Endothelial cell of umbilical vein (primary cell): Measurements from ENCODE around the gene STPG4. TPM values are rescaled to one million over a fixed set of nuclear protein-coding genes. Genes with fewer than 3 reads are reported as not detected.

Source experiments
- BruUV-seq: library from RNA; stranded (reverse); fragments of 400-500 nt; replicated peaks from 2 replicates; lab custom pipeline; 2021; lab: Mats Ljungman, UMichigan
- CTCF ChIA-PET: fragments of 300-600, 350-600 bp; sonication (Branson Sonifier 250); formaldehyde crosslinking; loops from one replicate; lab custom pipeline; 2021; ENCODE audit warnings: antibody characterized with exemption, inconsistent platforms; lab: Charles Lee
- POLR2A ChIA-PET: fragments of 300-600, 350-600 bp; sonication (Branson Sonifier 250); formaldehyde crosslinking; loops from one replicate; lab custom pipeline; 2021; ENCODE audit warnings: antibody characterized with exemption, inconsistent platforms; lab: Charles Lee
- DNase-seq: peaks from one replicate; pipeline ENCODE4 v3.0.0-alpha.2; 2011; ENCODE audit warnings: low read depth, low spot score
- FAIRE-seq: peaks from 2 replicates; lab custom pipeline; 2011; peaks lifted over from hg19 to GRCh38; lab: Jason Lieb, UNC
- H2AFZ ChIP-seq: 2 replicates; pipeline ENCODE4 v1.6.0; 2012; ENCODE audit warnings: low read depth, low read length, control low read depth, inconsistent platforms
- H3K27ac ChIP-seq: 2 replicates; pipeline ENCODE4 v1.5.1; 2011; ENCODE audit warnings: low read depth, mild to moderate bottlenecking, control low read depth, low read length, moderate library complexity; ENCODE audit not compliant: insufficient read depth
- H3K27me3 ChIP-seq, 2 experiments: 2 replicates each; pipeline versions ENCODE4 v1.6.0 to v1.6.1; 2011; ENCODE audit warnings: low read length in 2 of 2, mixed read lengths in 1 of 2; ENCODE audit not compliant: control insufficient read depth in 2 of 2, insufficient read depth in 2 of 2
- H3K36me3 ChIP-seq, 2 experiments: 2 replicates in 1 of 2; 3 replicates in 1 of 2; pipeline ENCODE4 v1.5.1; 2011; ENCODE audit warnings: low read length in 2 of 2, mild to moderate bottlenecking in 1 of 2, moderate library complexity in 1 of 2; ENCODE audit not compliant: control insufficient read depth in 2 of 2, insufficient read depth in 2 of 2; ENCODE audit errors: extremely low read depth in 1 of 2
- H3K4me1 ChIP-seq: 3 replicates; pipeline ENCODE4 v1.5.1; 2011; ENCODE audit warnings: mild to moderate bottlenecking, low read length; ENCODE audit not compliant: control insufficient read depth, insufficient read depth; ENCODE audit errors: extremely low read depth
- H3K4me2 ChIP-seq: 2 replicates; pipeline ENCODE4 v1.6.1; 2011; ENCODE audit warnings: low read length, control low read depth, mixed read lengths; ENCODE audit not compliant: insufficient read depth
- H3K4me3 ChIP-seq, 3 experiments: fragments of 200-600 bp in 1 of 3; sonication (generic), shearing (Covaris generic) in 1 of 3; replicated peaks in 1 of 3; 2 replicates each; pipeline ENCODE4 v1.5.1; 2011 to 2016; ENCODE audit warnings: control low read depth in 3 of 3, low read length in 3 of 3, mild to moderate bottlenecking in 2 of 3, inconsistent platforms in 1 of 3, low read depth in 1 of 3, moderate library complexity in 1 of 3; ENCODE audit not compliant: insufficient read depth in 1 of 3
- H3K79me2 ChIP-seq: 2 replicates; pipeline ENCODE4 v1.6.0; 2012; ENCODE audit warnings: low read length, inconsistent platforms; ENCODE audit not compliant: control insufficient read depth, insufficient read depth
- H3K9ac ChIP-seq: replicated peaks from 2 replicates; pipeline ENCODE3; 2011; ENCODE audit warnings: low read length, control low read depth; ENCODE audit not compliant: insufficient read depth; ENCODE audit errors: extremely low read depth
- H3K9me1 ChIP-seq: replicated peaks from 3 replicates; pipeline ENCODE4 v1.6.0; 2011; ENCODE audit warnings: mild to moderate bottlenecking, low read length; ENCODE audit not compliant: control insufficient read depth, insufficient read depth; ENCODE audit errors: extremely low read depth
- H3K9me3 ChIP-seq: replicated peaks from 2 replicates; pipeline ENCODE4 v1.5.1; 2012; ENCODE audit warnings: low read length, inconsistent platforms; ENCODE audit not compliant: control insufficient read depth, insufficient read depth
- H4K20me1 ChIP-seq: replicated peaks from 2 replicates; pipeline ENCODE3; 2011; ENCODE audit warnings: mild to moderate bottlenecking, low read length; ENCODE audit not compliant: control insufficient read depth, insufficient read depth; ENCODE audit errors: extremely low read depth
- CTCF ChIP-seq, 2 donors: IDR thresholded peaks; 1 replicate in 1 of 2; 2 replicates in 1 of 2; pipeline ENCODE4 v1.5.1; 2011; ENCODE audit warnings: low read length in 2 of 2, mild to moderate bottlenecking in 2 of 2, moderate library complexity in 2 of 2, control low read depth in 1 of 2, inconsistent platforms in 1 of 2, low read depth in 1 of 2; ENCODE audit not compliant: insufficient read depth in 1 of 2; ENCODE audit errors: extremely low read depth in 1 of 2
- EZH2 ChIP-seq: IDR thresholded peaks from 2 replicates; pipeline ENCODE4 v1.6.1; 2012; ENCODE audit warnings: borderline replicate concordance, low read depth, mild to moderate bottlenecking, moderate library complexity, low read length, inconsistent platforms; ENCODE audit not compliant: severe bottlenecking
- FOS ChIP-seq: IDR thresholded peaks from 2 replicates; pipeline ENCODE4 v1.6.1; 2011; ENCODE audit warnings: mild to moderate bottlenecking, low read length, moderate library complexity, borderline replicate concordance; ENCODE audit not compliant: insufficient read depth
- GATA2 ChIP-seq: IDR thresholded peaks from 2 replicates; pipeline ENCODE4 v1.7.0; 2011; ENCODE audit warnings: low read depth, mild to moderate bottlenecking, moderate library complexity, mixed read lengths, low read length; ENCODE audit not compliant: insufficient read length, insufficient read depth
- JUN ChIP-seq: IDR thresholded peaks from 2 replicates; pipeline ENCODE4 v1.6.1; 2011; ENCODE audit warnings: borderline replicate concordance, low read depth; ENCODE audit not compliant: insufficient read length, insufficient read depth
- MAX ChIP-seq: IDR thresholded peaks from 2 replicates; pipeline ENCODE4 v1.6.1; 2011; ENCODE audit not compliant: insufficient read depth, insufficient read length
- MYC ChIP-seq: IDR thresholded peaks from one replicate; pipeline ENCODE4 v1.6.1; 2011; ENCODE audit warnings: mild to moderate bottlenecking, low read depth, low read length
- POLR2A ChIP-seq: IDR thresholded peaks from 2 replicates; pipeline ENCODE4 v1.6.1; 2012; ENCODE audit warnings: low read depth, mild to moderate bottlenecking, control low read depth, low read length
- POLR2AphosphoS5 ChIP-seq: IDR thresholded peaks from 2 replicates; pipeline ENCODE4 v1.6.1; 2012; ENCODE audit warnings: low read depth, mild to moderate bottlenecking, control low read depth, low read length, moderate library complexity; ENCODE audit not compliant: insufficient read depth
- dilution Hi-C: fragments of 300-500 bp; cut with MboI; formaldehyde crosslinking; loops from one replicate; pipeline ENCODE4 v1.15.0; 2019; ENCODE audit warnings: low sequenced_read_pairs; ENCODE audit not compliant: extremely low pct_ligation_motif_present
- intact Hi-C: fragments of 100-400 bp; cut with micrococcal nuclease; formaldehyde crosslinking; loops from one replicate; pipeline ENCODE4 v1.10.0; 2022
- polyA plus RNA-seq, 4 experiments: library from polyadenylated mRNA; depleted of rRNA in 3 of 4; stranded (reverse) in 3 of 4; unstranded in 1 of 4; fragments of >200 nt; gene quantifications; 2 replicates each; pipeline versions ENCODE4 v1.2.1 to v1.2.3, GENCODE V29; 2011 to 2012; ENCODE audit warnings: missing spikeins in 1 of 4
- total RNA-seq: library from RNA; stranded (reverse); gene quantifications from 2 replicates; pipeline ENCODE4 v1.2.3, GENCODE V29; 2021

Gene STPG4
- total and polyA plus RNA-seq, 2 donors (not counting 3 experiments of a cell fraction or from before 2014, with no cell fraction given): 0.53 TPM; not detected in 1

- dilution Hi-C loops: no loop called here
- intact Hi-C loops: no loop called here
- TF ChIP-seq MAX: no peak
- no peak for TF ChIP-seq MYC
- TF ChIP-seq POLR2AphosphoS5: no peak
- no peak for TF ChIP-seq POLR2A
- TF ChIP-seq CTCF (IDR thresholded peaks at IDR 0.05; ENCODE audit: extremely low read depth in 1 of 2, insufficient read depth in 1 of 2, low read depth in 1 of 2, low read length in 2 of 2): no peak
- no peak for TF ChIP-seq JUN
- TF ChIP-seq GATA2: no peak
- TF ChIP-seq FOS: no peak
- no peak for TF ChIP-seq EZH2
- no TSS peak for BruUV-seq
- Histone ChIP-seq H3K4me2 (no peak overlapping the region), H3K9me1 (no peaks in the 10 kb centered on the region), H3K79me2 (no peaks in the 10 kb centered on the region), H3K4me3 (no peak overlapping the region), H3K4me1 (no peaks in the 10 kb centered on the region), H3K27me3 (no peaks in the 10 kb centered on the region), H3K9me3 (no peaks in the 10 kb centered on the region), H2AFZ (no peak overlapping the region), H4K20me1 (no peaks in the 10 kb centered on the region), H3K9ac (no peak overlapping the region), H3K27ac (no peak overlapping the region), H3K36me3 (no peaks in the 10 kb centered on the region)
- POLR2A ChIA-PET: no interaction called here
- DNase-seq: no peak
- no peak for FAIRE-seq
- CTCF ChIA-PET: no interaction called here
These were observed 46.1 kb upstream of the STPG4 start for GRCh38 chr2:47201224-47201623.
